ENCODE data around the gene CASKIN2. TPM values are rescaled to one million over a fixed set of nuclear protein-coding genes. Genes with fewer than 3 reads are reported as not detected.

CASKIN2 gene
- total RNA-seq, 2 donors from 2014 or later: 16.0 to 35.8 TPM

DNA sequence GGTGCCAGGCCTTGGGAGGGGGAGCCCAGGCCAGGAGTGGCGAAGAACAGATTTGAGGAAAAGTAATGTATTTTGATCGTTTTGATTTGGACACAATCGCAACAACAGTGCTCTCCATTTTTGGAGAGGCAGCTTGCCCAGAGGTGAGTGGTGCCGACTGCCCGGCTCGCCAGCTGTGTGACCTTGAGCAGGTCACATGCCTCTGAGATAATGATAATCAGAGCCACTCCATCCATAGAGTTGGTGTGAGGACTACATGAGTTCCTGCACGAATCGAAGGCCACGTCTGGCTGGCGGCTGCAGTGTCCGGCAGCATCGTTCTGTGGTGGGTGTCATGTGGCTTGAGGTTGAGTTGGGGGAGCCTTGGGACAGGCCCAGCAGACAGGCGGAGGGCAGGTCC lies 30.8 kb upstream of the CASKIN2 start:
- H3K36me3 ChIP-seq: no peaks in the 10 kb centered on the region
- no peaks in the 10 kb centered on the region for H3K27me3 ChIP-seq (replicated peaks; ENCODE audit: insufficient read depth)
- TF ChIP-seq POLR2AphosphoS5 (IDR thresholded peaks at IDR 0.05): no peak
- TF ChIP-seq, protein P1, sequence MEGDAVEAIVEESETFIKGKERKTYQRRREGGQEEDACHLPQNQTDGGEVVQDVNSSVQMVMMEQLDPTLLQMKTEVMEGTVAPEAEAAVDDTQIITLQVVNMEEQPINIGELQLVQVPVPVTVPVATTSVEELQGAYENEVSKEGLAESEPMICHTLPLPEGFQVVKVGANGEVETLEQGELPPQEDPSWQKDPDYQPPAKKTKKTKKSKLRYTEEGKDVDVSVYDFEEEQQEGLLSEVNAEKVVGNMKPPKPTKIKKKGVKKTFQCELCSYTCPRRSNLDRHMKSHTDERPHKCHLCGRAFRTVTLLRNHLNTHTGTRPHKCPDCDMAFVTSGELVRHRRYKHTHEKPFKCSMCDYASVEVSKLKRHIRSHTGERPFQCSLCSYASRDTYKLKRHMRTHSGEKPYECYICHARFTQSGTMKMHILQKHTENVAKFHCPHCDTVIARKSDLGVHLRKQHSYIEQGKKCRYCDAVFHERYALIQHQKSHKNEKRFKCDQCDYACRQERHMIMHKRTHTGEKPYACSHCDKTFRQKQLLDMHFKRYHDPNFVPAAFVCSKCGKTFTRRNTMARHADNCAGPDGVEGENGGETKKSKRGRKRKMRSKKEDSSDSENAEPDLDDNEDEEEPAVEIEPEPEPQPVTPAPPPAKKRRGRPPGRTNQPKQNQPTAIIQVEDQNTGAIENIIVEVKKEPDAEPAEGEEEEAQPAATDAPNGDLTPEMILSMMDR (IDR thresholded peaks at IDR 0.05): no peak
- no peak for TF ChIP-seq POLR2A (IDR thresholded peaks at IDR 0.05)
- H3K4me1 ChIP-seq (replicated peaks): peaks cover 11% of the 10 kb centered on the region
- peak overlapping the region in 1 of 2 donors; percentile 44 for H3K27ac ChIP-seq
- H3K9me3 ChIP-seq: no peaks in the 10 kb centered on the region
- H3K4me3 ChIP-seq: no peak overlapping the region
- WGBS: 95% methylated on average over 13 of the region's 13 CpGs
- intact Hi-C loops (cut with DNase I): no loop called here
- DNase-seq (ENCODE audit: low spot score): no peak

DNA sequence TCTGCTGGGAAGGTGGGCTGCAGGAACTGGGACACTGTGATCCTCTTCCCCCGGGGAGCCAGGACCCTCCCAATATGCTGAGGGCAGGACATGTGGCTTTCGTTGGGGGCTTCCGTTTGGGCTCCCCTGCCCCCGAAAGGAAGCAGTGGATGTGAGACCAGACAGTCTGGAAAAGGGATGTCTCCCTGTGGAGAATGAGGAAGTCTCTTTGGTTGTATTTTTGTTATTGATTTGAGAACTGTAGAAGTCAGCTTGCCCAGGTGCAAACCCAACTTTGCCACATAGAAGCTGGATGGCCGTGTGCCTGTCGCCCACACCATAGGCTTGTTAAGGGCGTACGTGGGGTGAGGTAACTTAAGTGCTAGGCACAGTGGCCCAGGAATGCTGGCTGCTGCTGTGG lies 28.9 kb upstream of the CASKIN2 start:
- intact Hi-C loops (cut with DNase I): no loop called here
- no peaks in the 10 kb centered on the region for H3K9me3 ChIP-seq
- no peak for TF ChIP-seq POLR2AphosphoS5 (IDR thresholded peaks at IDR 0.05)

DNA sequence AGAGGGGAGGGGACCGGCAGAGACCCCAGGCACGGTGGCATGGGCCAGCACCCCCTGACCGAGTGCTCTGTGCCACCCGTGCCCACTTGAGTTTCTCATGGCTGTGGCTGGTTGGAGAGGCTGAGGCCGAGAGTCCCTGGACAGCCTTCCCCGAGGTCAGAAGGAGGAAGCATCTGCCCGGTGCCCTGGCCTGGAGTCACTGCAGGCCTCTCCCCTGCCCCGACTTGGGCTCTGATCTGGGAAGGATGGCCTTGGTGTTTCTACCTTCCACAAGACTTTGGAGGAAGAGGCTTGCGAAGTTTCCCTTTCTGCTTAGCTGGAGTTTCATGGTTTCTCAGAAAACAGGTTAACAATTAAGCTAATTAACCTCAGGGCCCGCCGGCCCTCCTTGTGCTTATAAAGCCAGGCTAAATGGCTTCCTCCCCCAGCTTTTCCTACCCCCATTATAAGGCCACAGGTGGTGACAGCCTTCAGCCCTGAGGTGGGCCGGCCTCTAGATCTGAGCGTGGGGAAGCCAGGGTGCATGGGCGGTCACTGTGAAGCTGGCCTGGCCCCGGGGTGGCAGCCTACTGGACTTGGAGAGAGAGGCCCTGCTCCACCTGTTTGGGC lies 27.5 kb upstream of the CASKIN2 start:
- no peak overlapping the region for H3K27ac ChIP-seq
- 85% methylated on average over 15 of the region's 15 CpGs for WGBS
- intact Hi-C loops (cut with DNase I): no loop called here
- no peaks in the 10 kb centered on the region for H3K36me3 ChIP-seq
- no peaks in the 10 kb centered on the region for H3K9me3 ChIP-seq
- TF ChIP-seq, protein P1 (IDR thresholded peaks at IDR 0.05): no peak
- TF ChIP-seq POLR2A (IDR thresholded peaks at IDR 0.05) (no peak), POLR2AphosphoS5 (IDR thresholded peaks at IDR 0.05) (no peak)
- DNase-seq (ENCODE audit: low spot score): no peak
- H3K27me3 ChIP-seq (replicated peaks; ENCODE audit: insufficient read depth): no peaks in the 10 kb centered on the region
- no peak overlapping the region for H3K4me3 ChIP-seq
- H3K4me1 ChIP-seq (replicated peaks): peaks cover 3% of the 10 kb centered on the region

More for the DNA sequence above, 28.9 kb upstream of the CASKIN2 start:
- Histone ChIP-seq H3K27ac (no peak overlapping the region), H3K36me3 (no peaks in the 10 kb centered on the region), H3K4me1 (replicated peaks) (peaks cover 6% of the 10 kb centered on the region), H3K27me3 (replicated peaks; ENCODE audit: insufficient read depth) (no peaks in the 10 kb centered on the region), H3K4me3 (no peak overlapping the region)
- no peak for DNase-seq (ENCODE audit: low spot score)
- WGBS: 87% methylated on average over 8 of the region's 8 CpGs

DNA sequence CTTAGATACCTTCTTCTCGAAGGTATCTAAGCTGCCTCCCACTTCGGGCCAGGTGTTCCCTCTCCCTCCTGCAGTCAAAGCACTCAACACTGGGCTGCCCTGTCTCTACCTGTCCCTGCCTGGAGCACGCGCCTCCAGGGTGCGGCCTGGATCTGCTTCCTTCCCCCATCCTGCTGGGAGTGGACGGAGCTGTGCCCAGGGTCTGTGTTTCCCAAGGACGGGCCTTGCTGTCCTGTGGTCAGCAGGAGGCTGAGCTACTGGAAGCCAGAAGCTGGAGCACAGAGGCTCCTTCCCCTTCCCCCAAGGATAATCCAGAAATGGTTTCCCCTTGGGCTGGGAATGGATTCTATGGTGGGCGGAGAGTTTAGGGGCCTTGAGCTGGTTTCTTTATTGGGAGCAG lies 26.9 kb upstream of the CASKIN2 start:
- Histone ChIP-seq H3K4me3 (no peak overlapping the region), H3K9me3 (no peaks in the 10 kb centered on the region), H3K4me1 (replicated peaks) (peaks cover 3% of the 10 kb centered on the region), H3K36me3 (no peaks in the 10 kb centered on the region), H3K27ac (no peak overlapping the region), H3K27me3 (replicated peaks; ENCODE audit: insufficient read depth) (no peaks in the 10 kb centered on the region)
- WGBS: 91% methylated on average over 8 of the region's 8 CpGs
- no peak for DNase-seq (ENCODE audit: low spot score)
- intact Hi-C loops (cut with DNase I): no loop called here
- no peak for TF ChIP-seq POLR2A (IDR thresholded peaks at IDR 0.05)

DNA sequence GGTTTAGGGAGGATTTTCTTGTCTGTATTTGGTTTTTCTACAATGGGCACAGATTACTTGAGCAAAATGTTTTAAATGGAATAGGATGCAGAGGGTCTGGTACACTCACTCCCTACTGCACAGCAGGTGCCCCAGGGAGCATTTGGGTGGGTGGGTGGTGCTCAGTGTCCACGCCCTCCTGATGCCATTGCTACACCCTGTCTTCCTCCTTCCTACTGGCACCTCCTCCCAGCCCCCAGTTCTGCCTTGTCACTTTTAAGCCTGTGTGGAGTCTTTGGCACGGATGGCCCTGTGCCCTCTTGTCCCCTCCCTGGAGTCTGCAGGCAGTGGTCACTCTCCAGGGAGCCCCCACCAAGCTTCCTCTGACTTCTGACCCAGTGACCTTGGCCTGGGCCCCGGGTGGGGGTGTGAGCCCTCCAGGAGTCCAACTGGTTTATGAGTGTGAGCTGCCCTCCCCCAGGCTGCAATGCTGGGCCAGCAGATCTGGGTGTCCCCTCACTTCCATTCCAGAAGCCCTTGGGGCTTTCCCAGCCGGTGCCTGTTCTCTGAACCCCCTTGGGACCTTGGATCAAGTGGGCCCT lies 25.7 kb upstream of the CASKIN2 start:
- Histone ChIP-seq H3K27me3 (replicated peaks; ENCODE audit: insufficient read depth) (no peaks in the 10 kb centered on the region), H3K27ac (no peak overlapping the region), H3K4me3 (no peak overlapping the region), H3K36me3 (no peaks in the 10 kb centered on the region), H3K9me3 (no peaks in the 10 kb centered on the region), H3K4me1 (replicated peaks) (no peaks in the 10 kb centered on the region)
- intact Hi-C loops (cut with DNase I): no loop called here
- 85% methylated on average over 4 of the region's 4 CpGs for WGBS
- DNase-seq (ENCODE audit: low spot score): no peak
- TF ChIP-seq, protein P1 (IDR thresholded peaks at IDR 0.05): no peak
- TF ChIP-seq POLR2AphosphoS5 (IDR thresholded peaks at IDR 0.05): no peak
- TF ChIP-seq POLR2A (IDR thresholded peaks at IDR 0.05): no peak
